PC-3 (cell line): ENCODE results near the gene CFL2.

ENCODE experiments used
- EZH2 ChIP-seq: fragments of 300-600 bp; sonication (generic); IDR thresholded peaks from one replicate; pipeline ENCODE4 v1.6.1; 2017; ENCODE audit warnings: antibody characterized with exemption, mild to moderate bottlenecking, low read length; ENCODE audit not compliant: unreplicated experiment
- TF ChIP-seq, protein P1 (sequence below): fragments of 300-600 bp; sonication (generic); conservative IDR thresholded peaks from 2 replicates; pipeline ENCODE4 v1.5.1; 2017; ENCODE audit warnings: antibody characterized with exemption, low read depth, mild to moderate bottlenecking, low read length

DNA sequence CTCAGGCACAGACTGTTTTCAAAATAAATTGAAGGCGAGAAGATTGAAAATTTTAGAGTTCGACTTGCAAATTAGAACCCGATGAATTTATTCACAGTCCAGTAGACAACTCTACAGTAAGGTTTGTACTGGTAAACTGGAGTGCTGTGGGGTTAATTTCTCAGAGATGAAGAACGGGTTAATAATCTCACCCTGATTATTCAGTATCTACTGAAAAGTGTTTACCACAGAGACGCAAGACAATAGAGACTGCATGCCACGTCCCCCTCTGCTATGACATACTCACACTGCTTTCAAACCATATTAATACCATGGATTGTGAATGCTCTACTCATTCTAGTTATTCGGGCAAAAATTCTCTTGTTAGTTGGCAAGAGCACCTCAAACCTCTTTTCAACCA, 36.1 kb downstream of the CFL2 start:
- TF ChIP-seq, protein P1, sequence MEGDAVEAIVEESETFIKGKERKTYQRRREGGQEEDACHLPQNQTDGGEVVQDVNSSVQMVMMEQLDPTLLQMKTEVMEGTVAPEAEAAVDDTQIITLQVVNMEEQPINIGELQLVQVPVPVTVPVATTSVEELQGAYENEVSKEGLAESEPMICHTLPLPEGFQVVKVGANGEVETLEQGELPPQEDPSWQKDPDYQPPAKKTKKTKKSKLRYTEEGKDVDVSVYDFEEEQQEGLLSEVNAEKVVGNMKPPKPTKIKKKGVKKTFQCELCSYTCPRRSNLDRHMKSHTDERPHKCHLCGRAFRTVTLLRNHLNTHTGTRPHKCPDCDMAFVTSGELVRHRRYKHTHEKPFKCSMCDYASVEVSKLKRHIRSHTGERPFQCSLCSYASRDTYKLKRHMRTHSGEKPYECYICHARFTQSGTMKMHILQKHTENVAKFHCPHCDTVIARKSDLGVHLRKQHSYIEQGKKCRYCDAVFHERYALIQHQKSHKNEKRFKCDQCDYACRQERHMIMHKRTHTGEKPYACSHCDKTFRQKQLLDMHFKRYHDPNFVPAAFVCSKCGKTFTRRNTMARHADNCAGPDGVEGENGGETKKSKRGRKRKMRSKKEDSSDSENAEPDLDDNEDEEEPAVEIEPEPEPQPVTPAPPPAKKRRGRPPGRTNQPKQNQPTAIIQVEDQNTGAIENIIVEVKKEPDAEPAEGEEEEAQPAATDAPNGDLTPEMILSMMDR, result no peak
- TF ChIP-seq EZH2, result no peak
